ENCODE data around the gene HBG2. TPM values are rescaled to one million over a fixed set of nuclear protein-coding genes. Genes with fewer than 3 reads are reported as not detected.
A peak's percentile ranks its signal among the peaks of the same experiment; 100 is the strongest.

HBG2 gene
- total RNA-seq, 1 experiment from 2014 or later, result 8.7 TPM

GRCh38 chr11:5293028-5293427, 38.4 kb upstream of the HBG2 start:
- peaks cover 5% of the 10 kb centered on the region for H3K9me3 Mint-ChIP-seq
- H3K36me3 Mint-ChIP-seq, result no peaks in the 10 kb centered on the region
- H3K27ac Mint-ChIP-seq, result no peak overlapping the region
- DNase-seq (ENCODE audit: low spot score) (no peak), ATAC-seq (no peak)
- H3K4me1 Mint-ChIP-seq, result no peaks in the 10 kb centered on the region
- ChIA-PET CTCF (no interaction called here), POLR2A (no interaction called here)
- TF ChIP-seq USF2 (CRISPR knock-in tag; IDR thresholded peaks at IDR 0.05), result no peak
- TF ChIP-seq CREB1 (CRISPR knock-in tag; IDR thresholded peaks at IDR 0.05), result no peak
- TF ChIP-seq NR3C1 (CRISPR knock-in tag; conservative IDR thresholded peaks at IDR 0.05; ENCODE audit: low read depth), result no peak
- TF ChIP-seq CREM (CRISPR knock-in tag; IDR thresholded peaks at IDR 0.05), result no peak
- TF ChIP-seq ZBTB43 (CRISPR knock-in tag; IDR thresholded peaks at IDR 0.05), result no peak
- TF ChIP-seq MXD4 (CRISPR knock-in tag; IDR thresholded peaks at IDR 0.05; ENCODE audit: borderline replicate concordance), result no peak
- TF ChIP-seq ZMAT4 (CRISPR knock-in tag; IDR thresholded peaks at IDR 0.05), result no peak
- TF ChIP-seq TP53 (CRISPR knock-in tag; IDR thresholded peaks at IDR 0.05), result no peak
- no peak for TF ChIP-seq ERG (CRISPR knock-in tag; IDR thresholded peaks at IDR 0.05)
- TF ChIP-seq ZNF232 (CRISPR knock-in tag; IDR thresholded peaks at IDR 0.05), result no peak
- TF ChIP-seq ZNF138 (CRISPR knock-in tag; conservative IDR thresholded peaks at IDR 0.05), result no peak
- no peak for TF ChIP-seq CBFB (CRISPR knock-in tag; IDR thresholded peaks at IDR 0.05; ENCODE audit: low read depth)
- TF ChIP-seq NFATC4 (CRISPR knock-in tag; IDR thresholded peaks at IDR 0.05), result no peak
- TF ChIP-seq GABPB1 (CRISPR knock-in tag; IDR thresholded peaks at IDR 0.05), result no peak
- no peak for TF ChIP-seq GTF2I (CRISPR knock-in tag; conservative IDR thresholded peaks at IDR 0.05)
- TF ChIP-seq NFE2L1 (CRISPR knock-in tag; IDR thresholded peaks at IDR 0.05), result no peak
- TF ChIP-seq USF1 (CRISPR knock-in tag; IDR thresholded peaks at IDR 0.05), result no peak
- no peak for TF ChIP-seq RELA (CRISPR knock-in tag; IDR thresholded peaks at IDR 0.05; ENCODE audit: borderline replicate concordance)
- no peak for TF ChIP-seq FOXP4 (CRISPR knock-in tag; IDR thresholded peaks at IDR 0.05)
- TF ChIP-seq MYBL2 (CRISPR knock-in tag; IDR thresholded peaks at IDR 0.05), result no peak
- no peak overlapping the region for H3K4me3 Mint-ChIP-seq
- H3K27me3 Mint-ChIP-seq (ENCODE audit: low read depth), result no peaks in the 10 kb centered on the region

GRCh38 chr11:5291207-5291838, 36.7 kb upstream of the HBG2 start:
- Mint-ChIP-seq H3K36me3 (no peaks in the 10 kb centered on the region), H3K27me3 (ENCODE audit: low read depth) (no peaks in the 10 kb centered on the region), H3K9me3 (peaks cover 5% of the 10 kb centered on the region), H3K4me1 (no peaks in the 10 kb centered on the region), H3K27ac (no peak overlapping the region), H3K4me3 (no peak overlapping the region)
- ChIA-PET POLR2A (no interaction called here), CTCF (interaction anchor here (0.6 to 1.0 kb wide), 8 partner anchors 9 to 654 kb away, joined by 3 to 9 read pairs (median 4); partner anchors contain the start of gene OR51D1)
- ATAC-seq, result peak; percentile 96
- TF ChIP-seq ZNF232 (CRISPR knock-in tag; IDR thresholded peaks at IDR 0.05), result no peak
- peak; percentile 60 for TF ChIP-seq CTCF (IDR thresholded peaks at IDR 0.05)
- DNase-seq (ENCODE audit: low spot score), result no peak
